HCT116 (cell line): ENCODE measurements around the gene GORASP1. TPM values are rescaled to one million over a fixed set of nuclear protein-coding genes. Genes with fewer than 3 reads are reported as not detected.

Source experiments
- ATAC-seq: fragments of 200-7000 bp; cut with Tn5 transposase; 2 replicates; pipeline ENCODE4 v1.9.1; 2020; ENCODE audit warnings: mild to moderate bottlenecking, moderate library complexity
- BruUV-seq: library from RNA; stranded (reverse); fragments of 400-500 nt; replicated peaks from 2 replicates; lab custom pipeline; 2021; lab: Mats Ljungman, UMichigan
- CTCF ChIA-PET: fragments of 300-600 bp; sonication (Branson Sonifier 250); formaldehyde crosslinking; loops from one replicate; lab custom pipeline; 2021; ENCODE audit warnings: antibody characterized with exemption; lab: Charles Lee
- POLR2A ChIA-PET: fragments of 300-600, 350-600 bp; sonication (Branson Sonifier 250); formaldehyde crosslinking; loops from one replicate; lab custom pipeline; 2021; ENCODE audit warnings: antibody characterized with exemption; lab: Charles Lee
- RAD21 ChIA-PET, 2 experiments: fragments of 300-600 bp; sonication (Branson Sonifier 250); formaldehyde crosslinking; loops; one replicate each; lab custom pipeline; 2023; ENCODE audit warnings: low total read pairs in 2 of 2; ENCODE audit not compliant: uncharacterized antibody in 2 of 2, unreplicated experiment in 2 of 2, low non-redundant PET in 1 of 2; lab: Charles Lee
- DNase-seq: peaks from one replicate; pipeline ENCODE4 v3.0.0-alpha.2; 2010; ENCODE audit warnings: low read depth, low spot score
- H2AFZ ChIP-seq: fragments of 200-600 bp; shearing (Covaris generic), sonication (generic); 2 replicates; pipeline ENCODE4 v1.6.1; 2017; ENCODE audit warnings: low read depth, mixed run types, mixed read lengths, antibody characterized with exemption, low read length; ENCODE audit not compliant: poor library complexity, severe bottlenecking
- H3K27ac ChIP-seq: 2 replicates; pipeline ENCODE4 v1.5.1; 2012; ENCODE audit warnings: low read depth, low read length
- H3K27me3 ChIP-seq: fragments of 200-600 bp; sonication (generic); 2 replicates; pipeline ENCODE4 v1.6.1; 2016; ENCODE audit warnings: mixed run types, low read length, mixed read lengths; ENCODE audit not compliant: insufficient read depth
- H3K36me3 ChIP-seq, 2 experiments: fragments of 200-500 bp in 1 of 2; fragments of 200-600 bp in 1 of 2; sonication (Bioruptor generic) in 1 of 2; sonication (generic) in 1 of 2; 2 replicates each; pipeline versions ENCODE4 v1.5.1 to v1.6.1; 2014 to 2016; ENCODE audit warnings: low read length in 2 of 2, inconsistent platforms in 1 of 2, mixed read lengths in 1 of 2, mixed run types in 1 of 2; ENCODE audit not compliant: insufficient read depth in 2 of 2, control insufficient read depth in 1 of 2
- H3K4me1 ChIP-seq, 2 experiments: fragments of 200-600 bp in 1 of 2; sonication (generic) in 1 of 2; 2 replicates each; pipeline versions ENCODE4 v1.5.1 to v1.6.1; 2012 to 2017; ENCODE audit warnings: low read length in 2 of 2, inconsistent platforms in 1 of 2, mild to moderate bottlenecking in 1 of 2, mixed read lengths in 1 of 2, mixed run types in 1 of 2, moderate library complexity in 1 of 2; ENCODE audit not compliant: insufficient read depth in 2 of 2, control insufficient read depth in 1 of 2
- H3K4me2 ChIP-seq: fragments of 200-600 bp; sonication (generic); 2 replicates; pipeline ENCODE4 v1.6.1; 2017; ENCODE audit warnings: mixed run types, low read length, mixed read lengths
- H3K4me3 ChIP-seq, 2 experiments: fragments of 200-600 bp in 1 of 2; sonication (generic) in 1 of 2; replicated peaks in 1 of 2; 2 replicates each; pipeline ENCODE4 v1.5.1; 2011 to 2016; ENCODE audit warnings: low read length in 2 of 2, control low read depth in 1 of 2, low read depth in 1 of 2, mild to moderate bottlenecking in 1 of 2, mixed read lengths in 1 of 2, mixed run types in 1 of 2
- H3K79me2 ChIP-seq: fragments of 200-600 bp; sonication (generic); 2 replicates; pipeline ENCODE4 v1.6.1; 2017; ENCODE audit warnings: mild to moderate bottlenecking, mixed run types, low read length, moderate library complexity, mixed read lengths; ENCODE audit not compliant: insufficient read depth
- H3K9ac ChIP-seq: fragments of 200-600 bp; sonication (generic); 2 replicates; pipeline ENCODE4 v1.6.1; 2016; ENCODE audit warnings: low read length, mixed read lengths
- H3K9me2 ChIP-seq: fragments of 200-600 bp; sonication (generic), shearing (Covaris generic); 2 replicates; pipeline ENCODE4 v1.6.1; 2017; ENCODE audit warnings: mixed run types, mild to moderate bottlenecking, moderate library complexity; ENCODE audit not compliant: insufficient read depth
- H3K9me3 ChIP-seq, 2 experiments: fragments of 200-500 bp in 1 of 2; fragments of 200-600 bp in 1 of 2; sonication (Bioruptor generic) in 1 of 2; sonication (generic) in 1 of 2; 2 replicates each; pipeline ENCODE4 v1.6.1; 2014 to 2017; ENCODE audit warnings: low read length in 2 of 2, mixed read lengths in 2 of 2, inconsistent platforms in 1 of 2, low read depth in 1 of 2, mild to moderate bottlenecking in 1 of 2, mixed run types in 1 of 2, moderate library complexity in 1 of 2; ENCODE audit not compliant: control insufficient read depth in 1 of 2, insufficient read depth in 1 of 2
- H4K20me1 ChIP-seq: fragments of 200-600 bp; sonication (generic), shearing (Covaris generic); 2 replicates; pipeline ENCODE4 v1.6.1; 2017; ENCODE audit warnings: mixed run types, mild to moderate bottlenecking, moderate library complexity; ENCODE audit not compliant: insufficient read depth
- CEBPB ChIP-seq: IDR thresholded peaks from 2 replicates; pipeline ENCODE4 v1.6.1; 2012; ENCODE audit warnings: low read depth
- CTCF ChIP-seq, 3 experiments: fragments of 200-600 bp in 1 of 3; sonication (generic) in 1 of 3; IDR thresholded peaks in 2 of 3; conservative IDR thresholded peaks in 1 of 3; 2 replicates each; pipeline ENCODE4 v1.5.1; 2012 to 2017; ENCODE audit warnings: low read depth in 2 of 3, low read length in 2 of 3, antibody characterized with exemption in 1 of 3, borderline replicate concordance in 1 of 3, control low read depth in 1 of 3, mild to moderate bottlenecking in 1 of 3, mixed read lengths in 1 of 3, mixed run types in 1 of 3, moderate library complexity in 1 of 3; ENCODE audit not compliant: insufficient read depth in 1 of 3
- EGR1 ChIP-seq: IDR thresholded peaks from 2 replicates; pipeline ENCODE4 v1.6.1; 2012; ENCODE audit warnings: low read depth
- ELF1 ChIP-seq: IDR thresholded peaks from 2 replicates; pipeline ENCODE4 v1.6.1; 2012; ENCODE audit warnings: low read depth, borderline replicate concordance
- EZH2 ChIP-seq: fragments of 200-600 bp; sonication (generic); IDR thresholded peaks from 2 replicates; pipeline ENCODE4 v1.6.1; 2017; ENCODE audit warnings: antibody characterized with exemption, mixed run types
- EZH2phosphoT487 ChIP-seq: fragments of 200-600 bp; IDR thresholded peaks from 2 replicates; pipeline ENCODE4 v1.6.1; 2018; ENCODE audit warnings: antibody characterized with exemption, borderline replicate concordance
- FOSL1 ChIP-seq: IDR thresholded peaks from 2 replicates; pipeline ENCODE4 v1.6.1; 2012; ENCODE audit warnings: low read depth
- JUND ChIP-seq: IDR thresholded peaks from 2 replicates; pipeline ENCODE4 v1.6.1; 2012
- POLR2A ChIP-seq: IDR thresholded peaks from 2 replicates; pipeline ENCODE4 v1.7.0; 2011; ENCODE audit warnings: borderline replicate concordance; ENCODE audit not compliant: insufficient read depth, insufficient read length; ENCODE audit errors: extremely low read depth
- POLR2AphosphoS5 ChIP-seq: IDR thresholded peaks from 2 replicates; pipeline ENCODE4 v1.6.1; 2011; ENCODE audit warnings: mild to moderate bottlenecking, low read depth, low read length, moderate library complexity
- RAD21 ChIP-seq: IDR thresholded peaks from 2 replicates; pipeline ENCODE4 v1.6.1; 2012; ENCODE audit warnings: low read depth, mild to moderate bottlenecking
- SIN3A ChIP-seq: IDR thresholded peaks from 2 replicates; pipeline ENCODE4 v1.6.1; 2012; ENCODE audit warnings: low read depth
- SP1 ChIP-seq: IDR thresholded peaks from 2 replicates; pipeline ENCODE4 v1.6.1; 2012; ENCODE audit warnings: low read depth
- SRF ChIP-seq: IDR thresholded peaks from 2 replicates; pipeline ENCODE4 v1.6.1; 2012; ENCODE audit warnings: low read depth
- TCF7L2 ChIP-seq: IDR thresholded peaks from 2 replicates; pipeline ENCODE4 v1.7.0; 2011; ENCODE audit warnings: borderline replicate concordance, inconsistent platforms; ENCODE audit not compliant: insufficient read depth, insufficient read length; ENCODE audit errors: extremely low read depth
- YY1 ChIP-seq: IDR thresholded peaks from 2 replicates; pipeline ENCODE4 v1.6.1; 2011; ENCODE audit warnings: low read length, low read depth, moderate library complexity, mild to moderate bottlenecking; ENCODE audit not compliant: insufficient replicate concordance; ENCODE audit errors: extremely low read depth
- intact Hi-C: fragments of 100-400 bp; cut with micrococcal nuclease; formaldehyde crosslinking; loops from 2 replicates; pipeline ENCODE4 v1.10.0; 2022
- total RNA-seq: library from RNA; stranded (reverse); gene quantifications from one replicate; pipeline ENCODE4 v1.2.1, GENCODE V29; 2021; ENCODE audit not compliant: unreplicated experiment
- TF ChIP-seq, protein P1 (sequence below): IDR thresholded peaks from 2 replicates; pipeline ENCODE4 v1.6.1; 2011; ENCODE audit warnings: mild to moderate bottlenecking, low read length, moderate library complexity; ENCODE audit not compliant: insufficient replicate concordance; ENCODE audit errors: extremely low read depth
- TF ChIP-seq, protein P2 (sequence below): IDR thresholded peaks from 2 replicates; pipeline ENCODE4 v1.6.1; 2012; ENCODE audit warnings: low read depth
- TF ChIP-seq, protein P3 (sequence below): IDR thresholded peaks from 2 replicates; pipeline ENCODE4 v1.6.1; 2012

Gene GORASP1
- total RNA-seq, 1 experiment from 2014 or later = 38.8 TPM

GRCh38 chr3:39104961-39105686, 2.3 kb downstream of the GORASP1 start:
- DNase-seq = no peak
- ChIA-PET RAD21 (interaction anchor here in 1 of 2 experiments (1.9 kb wide), 1 partner anchor 183 kb away, joined by 5 read pairs; no protein-coding TSS in a partner anchor), POLR2A (interaction anchor here (0.9 kb wide), 1 partner anchor 12 kb away, joined by 3 read pairs; no protein-coding TSS in a partner anchor), CTCF (interaction anchor here (1.1 kb wide), 1 partner anchor 183 kb away, joined by 4 read pairs; no protein-coding TSS in a partner anchor)
- Histone ChIP-seq H3K4me1 (peaks cover 16 to 23% of the 10 kb centered on the region in 2 experiments), H3K9me2 (no peaks in the 10 kb centered on the region), H3K36me3 (peaks cover 2 to 3% of the 10 kb centered on the region in 2 experiments; a peak in 2 of 4 replicates), H3K9me3 (no peaks in the 10 kb centered on the region), H4K20me1 (no peaks in the 10 kb centered on the region), H3K27ac (no peak overlapping the region), H3K27me3 (no peaks in the 10 kb centered on the region), H3K4me2 (peak overlapping the region; percentile 92), H3K4me3 (no peak overlapping the region), H3K9ac (no peak overlapping the region), H2AFZ (no peak overlapping the region), H3K79me2 (peaks cover 19% of the 10 kb centered on the region; the same call in 1 of the 2 replicates)
- no peak for ATAC-seq
- BruUV-seq = no TSS peak
- intact Hi-C loops = loop anchor here (5.0 kb wide), 1 partner anchor 77 kb away; no protein-coding TSS in a partner anchor
- no peak for TF ChIP-seq SP1
- no peak for TF ChIP-seq EZH2phosphoT487
- TF ChIP-seq, protein P1, sequence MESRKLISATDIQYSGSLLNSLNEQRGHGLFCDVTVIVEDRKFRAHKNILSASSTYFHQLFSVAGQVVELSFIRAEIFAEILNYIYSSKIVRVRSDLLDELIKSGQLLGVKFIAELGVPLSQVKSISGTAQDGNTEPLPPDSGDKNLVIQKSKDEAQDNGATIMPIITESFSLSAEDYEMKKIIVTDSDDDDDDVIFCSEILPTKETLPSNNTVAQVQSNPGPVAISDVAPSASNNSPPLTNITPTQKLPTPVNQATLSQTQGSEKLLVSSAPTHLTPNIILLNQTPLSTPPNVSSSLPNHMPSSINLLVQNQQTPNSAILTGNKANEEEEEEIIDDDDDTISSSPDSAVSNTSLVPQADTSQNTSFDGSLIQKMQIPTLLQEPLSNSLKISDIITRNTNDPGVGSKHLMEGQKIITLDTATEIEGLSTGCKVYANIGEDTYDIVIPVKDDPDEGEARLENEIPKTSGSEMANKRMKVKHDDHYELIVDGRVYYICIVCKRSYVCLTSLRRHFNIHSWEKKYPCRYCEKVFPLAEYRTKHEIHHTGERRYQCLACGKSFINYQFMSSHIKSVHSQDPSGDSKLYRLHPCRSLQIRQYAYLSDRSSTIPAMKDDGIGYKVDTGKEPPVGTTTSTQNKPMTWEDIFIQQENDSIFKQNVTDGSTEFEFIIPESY = no peak
- TF ChIP-seq, protein P2, sequence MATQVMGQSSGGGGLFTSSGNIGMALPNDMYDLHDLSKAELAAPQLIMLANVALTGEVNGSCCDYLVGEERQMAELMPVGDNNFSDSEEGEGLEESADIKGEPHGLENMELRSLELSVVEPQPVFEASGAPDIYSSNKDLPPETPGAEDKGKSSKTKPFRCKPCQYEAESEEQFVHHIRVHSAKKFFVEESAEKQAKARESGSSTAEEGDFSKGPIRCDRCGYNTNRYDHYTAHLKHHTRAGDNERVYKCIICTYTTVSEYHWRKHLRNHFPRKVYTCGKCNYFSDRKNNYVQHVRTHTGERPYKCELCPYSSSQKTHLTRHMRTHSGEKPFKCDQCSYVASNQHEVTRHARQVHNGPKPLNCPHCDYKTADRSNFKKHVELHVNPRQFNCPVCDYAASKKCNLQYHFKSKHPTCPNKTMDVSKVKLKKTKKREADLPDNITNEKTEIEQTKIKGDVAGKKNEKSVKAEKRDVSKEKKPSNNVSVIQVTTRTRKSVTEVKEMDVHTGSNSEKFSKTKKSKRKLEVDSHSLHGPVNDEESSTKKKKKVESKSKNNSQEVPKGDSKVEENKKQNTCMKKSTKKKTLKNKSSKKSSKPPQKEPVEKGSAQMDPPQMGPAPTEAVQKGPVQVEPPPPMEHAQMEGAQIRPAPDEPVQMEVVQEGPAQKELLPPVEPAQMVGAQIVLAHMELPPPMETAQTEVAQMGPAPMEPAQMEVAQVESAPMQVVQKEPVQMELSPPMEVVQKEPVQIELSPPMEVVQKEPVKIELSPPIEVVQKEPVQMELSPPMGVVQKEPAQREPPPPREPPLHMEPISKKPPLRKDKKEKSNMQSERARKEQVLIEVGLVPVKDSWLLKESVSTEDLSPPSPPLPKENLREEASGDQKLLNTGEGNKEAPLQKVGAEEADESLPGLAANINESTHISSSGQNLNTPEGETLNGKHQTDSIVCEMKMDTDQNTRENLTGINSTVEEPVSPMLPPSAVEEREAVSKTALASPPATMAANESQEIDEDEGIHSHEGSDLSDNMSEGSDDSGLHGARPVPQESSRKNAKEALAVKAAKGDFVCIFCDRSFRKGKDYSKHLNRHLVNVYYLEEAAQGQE = no peak
- TF ChIP-seq RAD21 = no peak
- TF ChIP-seq CEBPB = no peak
- TF ChIP-seq JUND = no peak
- TF ChIP-seq SRF = no peak
- no peak for TF ChIP-seq POLR2A
- no peak for TF ChIP-seq YY1
- no peak for TF ChIP-seq EGR1
- TF ChIP-seq POLR2AphosphoS5 = no peak
- no peak for TF ChIP-seq EZH2
- TF ChIP-seq TCF7L2 = no peak
- TF ChIP-seq, protein P3, sequence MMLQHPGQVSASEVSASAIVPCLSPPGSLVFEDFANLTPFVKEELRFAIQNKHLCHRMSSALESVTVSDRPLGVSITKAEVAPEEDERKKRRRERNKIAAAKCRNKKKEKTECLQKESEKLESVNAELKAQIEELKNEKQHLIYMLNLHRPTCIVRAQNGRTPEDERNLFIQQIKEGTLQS = no peak
- TF ChIP-seq SIN3A = no peak
- TF ChIP-seq ELF1 = no peak
- no peak for TF ChIP-seq CTCF (IDR thresholded peaks at IDR 0.05 in 2 of 3, conservative IDR thresholded peaks at IDR 0.05 in 1 of 3; ENCODE audit: borderline replicate concordance in 1 of 3, insufficient read depth in 1 of 3, low read depth in 2 of 3, low read length in 2 of 3)
- TF ChIP-seq FOSL1 = no peak
